Ureter (tissue), 1 donor: Measurements from ENCODE around the gene NANP. TPM values are rescaled to one million over a fixed set of nuclear protein-coding genes. Genes with fewer than 3 reads are reported as not detected.

Source experiments
- DNase-seq: peaks from one replicate; pipeline ENCODE4 v3.0.0-alpha.2; 2020; ENCODE audit warnings: low spot score
- total RNA-seq: library from RNA; stranded (reverse); gene quantifications from one replicate; pipeline ENCODE4 v1.2.4, GENCODE V29; 2023
- donor health status: DM: yes; HTN: yes; CAD: no.

Gene NANP
- total RNA-seq, 1 donor from 2014 or later, result 5.1 TPM

- no peak for DNase-seq
Observed at GRCh38 chr20:25571817-25572216, 52.0 kb downstream of the NANP start.

GRCh38 chr20:25571240-25571639 is 52.6 kb downstream of the NANP start:
- no peak for DNase-seq

- no peak for DNase-seq
Observed at GRCh38 chr20:25570148-25570530, 53.7 kb downstream of the NANP start.

- no peak for DNase-seq
Observed at GRCh38 chr20:25567286-25567685, 56.5 kb downstream of the NANP start.

GRCh38 chr20:25566821-25567220 is 57.0 kb downstream of the NANP start:
- DNase-seq, result no peak

GRCh38 chr20:25565578-25566157 is 58.1 kb downstream of the NANP start:
- no peak for DNase-seq

GRCh38 chr20:25563876-25564275 is 59.9 kb downstream of the NANP start:
- no peak for DNase-seq

- DNase-seq, result no peak
Observed at GRCh38 chr20:25563362-25563761, 60.5 kb downstream of the NANP start.

Other genes with a start within 250 kb of the NANP start
- gene ABHD12, start 233.2 kb downstream of the NANP start, total RNA-seq, result 105 TPM
- 3.8 TPM for gene GINS1, start 216.3 kb downstream of the NANP start, total RNA-seq
- gene NINL, start 38.5 kb downstream of the NANP start, total RNA-seq, result 11.3 TPM
- gene ZNF337, start 72.8 kb upstream of the NANP start, total RNA-seq, result 32.3 TPM